A673 (cell line): ENCODE results near the gene TEKT2.

Experiments
- CTCF ChIP-seq: fragments of 300-800, 200-600 bp; sonication (generic); conservative IDR thresholded peaks from 2 replicates; pipeline ENCODE4 v1.5.1; 2017; ENCODE audit warnings: low read depth, mild to moderate bottlenecking, antibody characterized with exemption, low read length, moderate library complexity, mixed read lengths
- EZH2 ChIP-seq: fragments of 200-600 bp; sonication (generic); IDR thresholded peaks from 2 replicates; pipeline ENCODE4 v1.6.1; 2017; ENCODE audit warnings: borderline replicate concordance, low read depth, mild to moderate bottlenecking, mixed read lengths, antibody characterized with exemption, low read length; ENCODE audit not compliant: poor library complexity, severe bottlenecking

- TF ChIP-seq EZH2 (no peak), CTCF (no peak)
Measured at GRCh38 chr1:36089393-36090121, 5.7 kb downstream of the TEKT2 start.
